ENCODE results near the gene LDB3.

LDB3 gene

DNA sequence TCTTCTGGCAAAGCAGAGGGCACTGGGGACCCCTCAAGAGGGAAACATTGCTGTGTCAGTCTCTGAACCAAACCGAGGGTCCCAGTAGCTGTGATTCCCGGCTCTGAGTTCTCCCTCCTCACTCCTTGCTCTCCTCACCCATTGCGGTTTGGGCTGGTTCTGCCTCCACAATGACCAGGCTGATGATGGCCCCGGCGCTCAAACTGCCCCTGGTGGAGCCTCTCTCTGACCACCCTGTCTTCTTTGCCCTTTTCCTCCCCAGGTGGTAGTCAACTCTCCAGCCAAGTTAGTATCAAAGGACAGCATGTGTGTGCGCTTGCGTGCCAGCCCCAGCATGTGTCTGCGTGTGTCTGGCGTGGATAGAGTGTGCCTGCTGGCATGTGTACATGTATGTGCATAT lies 17.1 kb downstream of the LDB3 start:
- no peak overlapping the region for H3K4me3 ChIP-seq
- no peaks in the 10 kb centered on the region for H3K9me3 ChIP-seq (ENCODE audit: low read depth, low read length)
- no peak overlapping the region for H3K9ac ChIP-seq (ENCODE audit: insufficient read length)
- no peak for DNase-seq (ENCODE audit: low read depth, low spot score)
- no peak overlapping the region for H3K27ac ChIP-seq
- no peak for TF ChIP-seq POLR2AphosphoS5 (IDR thresholded peaks at IDR 0.05; ENCODE audit: borderline replicate concordance, low read depth, low read length)
- TF ChIP-seq FOXP2 (optimal IDR thresholded peaks at IDR 0.05; ENCODE audit: control extremely low read depth, extremely low read length, insufficient read depth), result no peak
- TF ChIP-seq EZH2 (IDR thresholded peaks at IDR 0.05), result no peak
- no peaks in the 10 kb centered on the region for H3K36me3 ChIP-seq (ENCODE audit: insufficient read depth, low read length)

DNA sequence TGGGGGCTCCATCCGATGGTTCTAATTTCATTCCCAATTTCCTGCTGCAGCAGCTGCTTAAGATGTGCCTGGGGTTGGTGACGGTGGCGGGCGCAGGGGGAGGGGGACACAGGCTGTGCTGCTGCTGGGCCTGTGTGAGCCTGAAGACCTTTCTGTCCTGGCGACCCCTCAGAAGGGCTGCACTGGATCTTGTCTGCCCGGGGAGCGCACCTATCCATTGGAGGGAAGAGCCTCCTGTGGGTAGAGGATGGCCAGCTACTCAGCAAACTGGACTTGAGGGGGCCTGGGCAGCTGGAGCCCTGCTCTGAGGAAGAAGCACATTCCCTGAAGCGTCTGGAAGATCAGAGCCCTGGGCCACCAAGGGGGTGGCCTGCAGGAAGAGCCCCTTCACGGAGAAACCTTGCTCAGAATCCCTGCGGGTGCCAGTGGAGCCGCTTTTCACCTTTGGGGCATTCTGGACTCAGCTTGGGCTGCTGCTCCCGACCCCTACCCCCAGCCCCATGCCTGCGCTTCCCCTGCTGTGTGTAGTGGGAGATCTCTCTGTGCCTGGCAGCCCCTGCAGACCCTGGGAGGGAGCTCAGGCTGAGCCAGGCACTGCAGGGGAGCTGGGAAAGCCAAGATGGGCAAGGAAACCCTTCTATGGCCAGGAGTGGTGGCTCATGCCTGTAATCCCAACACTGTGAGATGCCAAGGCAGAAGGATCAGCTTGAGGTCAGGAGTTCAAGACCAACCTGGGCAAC lies 17.8 kb downstream of the LDB3 start:
- Histone ChIP-seq H3K9ac (ENCODE audit: insufficient read length) (no peak overlapping the region), H3K27ac (no peak overlapping the region), H3K4me3 (no peak overlapping the region)

DNA sequence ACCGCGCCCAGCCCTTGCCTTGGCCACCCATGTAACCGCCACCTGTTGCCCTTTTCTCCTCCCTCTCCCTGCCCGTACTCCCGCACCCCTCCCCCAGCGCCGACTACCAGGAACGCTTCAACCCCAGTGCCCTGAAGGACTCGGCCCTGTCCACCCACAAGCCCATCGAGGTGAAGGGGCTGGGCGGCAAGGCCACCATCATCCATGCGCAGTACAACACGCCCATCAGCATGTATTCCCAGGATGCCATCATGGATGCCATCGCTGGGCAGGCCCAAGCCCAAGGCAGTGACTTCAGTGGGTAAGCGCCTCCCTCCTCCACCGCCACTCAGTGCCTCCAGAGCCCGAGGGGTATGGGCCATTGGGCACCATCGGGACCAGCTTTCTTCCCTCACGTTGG lies 18.7 kb downstream of the LDB3 start:
- no peak for TF ChIP-seq POLR2AphosphoS5 (IDR thresholded peaks at IDR 0.05; ENCODE audit: borderline replicate concordance, low read depth, low read length)
- TF ChIP-seq FOXP2 (optimal IDR thresholded peaks at IDR 0.05; ENCODE audit: control extremely low read depth, extremely low read length, insufficient read depth), result no peak
- TF ChIP-seq EZH2 (IDR thresholded peaks at IDR 0.05), result no peak
- DNase-seq (ENCODE audit: low read depth, low spot score), result no peak
- Histone ChIP-seq H3K4me3 (no peak overlapping the region), H3K9me3 (ENCODE audit: low read depth, low read length) (no peaks in the 10 kb centered on the region), H3K27ac (no peak overlapping the region), H3K36me3 (ENCODE audit: insufficient read depth, low read length) (no peaks in the 10 kb centered on the region), H3K9ac (ENCODE audit: insufficient read length) (no peak overlapping the region)

More for the DNA sequence above, 17.8 kb downstream of the LDB3 start:
- no peaks in the 10 kb centered on the region for H3K36me3 ChIP-seq (ENCODE audit: insufficient read depth, low read length)
- no peak for TF ChIP-seq POLR2AphosphoS5 (IDR thresholded peaks at IDR 0.05; ENCODE audit: borderline replicate concordance, low read depth, low read length)
- TF ChIP-seq FOXP2 (optimal IDR thresholded peaks at IDR 0.05; ENCODE audit: control extremely low read depth, extremely low read length, insufficient read depth), result no peak
- TF ChIP-seq EZH2 (IDR thresholded peaks at IDR 0.05), result no peak
- H3K9me3 ChIP-seq (ENCODE audit: low read depth, low read length), result no peaks in the 10 kb centered on the region
- DNase-seq (ENCODE audit: low read depth, low spot score), result no peak

DNA sequence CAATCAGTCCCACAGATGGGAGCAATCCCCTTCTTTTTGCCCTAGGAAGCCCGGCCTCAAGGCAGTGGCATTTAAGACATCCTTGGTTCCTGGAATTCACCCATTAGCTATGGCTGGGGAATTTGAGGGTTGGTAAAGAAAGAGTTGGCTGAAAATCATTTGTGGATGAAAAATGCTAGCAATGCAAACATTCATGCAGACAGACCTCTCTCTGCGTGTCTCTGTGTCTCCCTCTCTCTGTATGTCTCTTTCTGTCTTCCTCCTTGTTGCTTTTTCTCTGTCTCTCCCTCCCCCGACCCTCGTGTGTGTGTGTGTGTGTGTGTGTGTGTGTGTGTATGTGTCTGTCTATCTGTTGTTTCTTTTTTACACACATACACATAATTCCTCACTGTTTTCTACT lies 19.4 kb downstream of the LDB3 start:
- DNase-seq (ENCODE audit: low read depth, low spot score), result no peak
- Histone ChIP-seq H3K9me3 (ENCODE audit: low read depth, low read length) (no peaks in the 10 kb centered on the region), H3K27ac (no peak overlapping the region), H3K36me3 (ENCODE audit: insufficient read depth, low read length) (no peaks in the 10 kb centered on the region), H3K9ac (ENCODE audit: insufficient read length) (no peak overlapping the region), H3K4me3 (no peak overlapping the region)
- no peak for TF ChIP-seq EZH2 (IDR thresholded peaks at IDR 0.05)
- no peak for TF ChIP-seq POLR2AphosphoS5 (IDR thresholded peaks at IDR 0.05; ENCODE audit: borderline replicate concordance, low read depth, low read length)
- no peak for TF ChIP-seq FOXP2 (optimal IDR thresholded peaks at IDR 0.05; ENCODE audit: control extremely low read depth, extremely low read length, insufficient read depth)

DNA sequence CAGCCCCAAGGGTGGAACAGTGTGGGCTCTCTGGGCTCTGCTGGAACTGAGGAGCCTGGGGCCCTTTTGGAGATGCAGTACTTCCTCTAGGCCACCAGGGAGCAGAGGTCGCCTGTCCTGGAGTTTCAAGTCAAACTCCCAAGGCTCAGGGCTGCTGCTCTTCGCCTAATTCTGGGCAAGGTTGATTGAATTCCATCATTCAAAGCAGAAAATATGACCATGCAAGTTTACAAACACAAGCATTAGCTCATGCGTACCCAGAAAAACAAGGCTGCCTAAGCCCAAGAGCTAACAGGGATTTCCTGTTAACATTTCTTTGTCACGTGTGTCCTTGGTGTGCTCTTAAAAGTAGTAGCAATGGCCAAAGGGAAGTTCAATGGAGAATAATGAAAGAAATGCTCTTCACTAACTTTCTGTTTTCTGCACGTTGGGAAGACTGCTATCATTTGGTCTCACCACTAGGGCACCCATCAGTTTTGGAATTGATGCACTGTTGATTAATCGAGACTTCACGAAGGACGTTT lies 20.1 kb downstream of the LDB3 start:
- no peak for TF ChIP-seq FOXP2 (optimal IDR thresholded peaks at IDR 0.05; ENCODE audit: control extremely low read depth, extremely low read length, insufficient read depth)
- no peak for TF ChIP-seq EZH2 (IDR thresholded peaks at IDR 0.05)
- TF ChIP-seq POLR2AphosphoS5 (IDR thresholded peaks at IDR 0.05; ENCODE audit: borderline replicate concordance, low read depth, low read length), result no peak
- Histone ChIP-seq H3K9me3 (ENCODE audit: low read depth, low read length) (no peaks in the 10 kb centered on the region), H3K36me3 (ENCODE audit: insufficient read depth, low read length) (no peaks in the 10 kb centered on the region), H3K9ac (ENCODE audit: insufficient read length) (no peak overlapping the region), H3K27ac (no peak overlapping the region), H3K4me3 (no peak overlapping the region)
- no peak for DNase-seq (ENCODE audit: low read depth, low spot score)

DNA sequence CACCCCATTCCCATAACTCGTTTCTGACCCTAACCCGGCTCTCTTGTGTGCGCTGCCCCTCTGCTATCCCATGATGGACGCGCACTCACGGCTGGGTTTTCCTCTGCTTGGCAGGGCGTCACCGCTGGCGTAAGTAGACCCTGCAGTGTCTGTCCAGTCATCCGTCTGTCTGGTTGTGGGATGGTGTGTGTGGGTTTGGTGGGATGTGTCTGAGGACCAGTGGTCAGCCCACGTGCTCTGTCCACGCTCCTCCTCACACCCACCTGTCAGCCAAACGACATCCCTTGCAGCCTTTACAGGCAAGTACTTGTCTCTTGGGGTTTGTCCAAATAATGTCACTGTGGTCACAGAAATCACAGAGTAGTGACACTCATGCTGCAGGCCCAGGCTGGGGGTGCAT lies 20.8 kb downstream of the LDB3 start:
- Histone ChIP-seq H3K36me3 (ENCODE audit: insufficient read depth, low read length) (no peaks in the 10 kb centered on the region), H3K9ac (ENCODE audit: insufficient read length) (no peak overlapping the region), H3K9me3 (ENCODE audit: low read depth, low read length) (no peaks in the 10 kb centered on the region), H3K27ac (no peak overlapping the region), H3K4me3 (no peak overlapping the region)
- DNase-seq (ENCODE audit: low read depth, low spot score), result no peak
- TF ChIP-seq POLR2AphosphoS5 (IDR thresholded peaks at IDR 0.05; ENCODE audit: borderline replicate concordance, low read depth, low read length) (no peak), FOXP2 (optimal IDR thresholded peaks at IDR 0.05; ENCODE audit: control extremely low read depth, extremely low read length, insufficient read depth) (no peak), EZH2 (IDR thresholded peaks at IDR 0.05) (no peak)

DNA sequence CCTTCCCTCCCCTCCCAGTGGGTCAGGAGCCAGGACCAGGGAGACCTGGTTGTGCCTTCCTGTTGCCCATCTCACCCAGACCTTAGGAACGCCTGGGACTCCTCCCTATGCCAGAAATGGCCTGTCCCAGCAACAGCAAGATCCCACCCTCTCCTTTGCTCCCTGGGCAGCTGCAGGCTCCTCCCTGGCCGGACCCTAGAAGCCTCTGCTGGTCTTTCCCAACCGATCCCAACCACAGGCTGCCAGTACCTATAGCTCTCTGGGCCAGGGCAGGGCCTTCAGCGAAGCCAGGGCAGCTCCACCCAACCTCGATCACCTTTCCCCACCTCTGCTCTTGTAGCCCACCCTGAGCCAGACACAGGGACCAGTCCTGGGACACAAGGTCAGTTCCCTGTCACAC lies 21.9 kb downstream of the LDB3 start:
- DNase-seq (ENCODE audit: low read depth, low spot score), result no peak
- TF ChIP-seq EZH2 (IDR thresholded peaks at IDR 0.05) (no peak), POLR2AphosphoS5 (IDR thresholded peaks at IDR 0.05; ENCODE audit: borderline replicate concordance, low read depth, low read length) (no peak), FOXP2 (optimal IDR thresholded peaks at IDR 0.05; ENCODE audit: control extremely low read depth, extremely low read length, insufficient read depth) (no peak)
- Histone ChIP-seq H3K36me3 (ENCODE audit: insufficient read depth, low read length) (no peaks in the 10 kb centered on the region), H3K9me3 (ENCODE audit: low read depth, low read length) (no peaks in the 10 kb centered on the region), H3K4me3 (no peak overlapping the region), H3K9ac (ENCODE audit: insufficient read length) (no peak overlapping the region), H3K27ac (no peak overlapping the region)

DNA sequence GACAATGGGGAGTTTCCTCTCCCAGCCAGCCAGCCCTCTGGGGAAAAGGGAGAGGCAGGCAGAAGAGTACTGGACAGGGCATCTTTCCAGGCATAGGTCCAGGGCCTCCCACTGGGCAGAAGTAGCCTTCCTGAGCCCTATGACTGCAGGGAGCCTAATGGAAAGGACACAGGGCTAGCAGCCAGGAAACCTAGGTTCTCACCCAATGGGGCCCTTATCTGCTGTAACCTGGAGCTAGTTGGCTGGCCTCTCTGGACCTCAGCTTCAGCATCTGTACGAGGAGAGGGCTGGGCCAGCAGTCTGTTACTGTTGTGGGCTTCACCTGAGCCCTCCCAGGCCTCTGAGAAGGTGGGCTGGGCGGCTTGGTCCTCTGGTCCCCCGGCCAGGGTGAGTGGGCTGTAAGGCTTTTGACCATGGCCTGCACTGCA lies 22.4 kb downstream of the LDB3 start:
- no peak for TF ChIP-seq FOXP2 (optimal IDR thresholded peaks at IDR 0.05; ENCODE audit: control extremely low read depth, extremely low read length, insufficient read depth)
- TF ChIP-seq EZH2 (IDR thresholded peaks at IDR 0.05), result no peak
- no peak for TF ChIP-seq POLR2AphosphoS5 (IDR thresholded peaks at IDR 0.05; ENCODE audit: borderline replicate concordance, low read depth, low read length)
- no peak overlapping the region for H3K4me3 ChIP-seq
- no peaks in the 10 kb centered on the region for H3K9me3 ChIP-seq (ENCODE audit: low read depth, low read length)
- no peak overlapping the region for H3K27ac ChIP-seq
- H3K36me3 ChIP-seq (ENCODE audit: insufficient read depth, low read length), result no peaks in the 10 kb centered on the region
- DNase-seq (ENCODE audit: low read depth, low spot score), result no peak
- H3K9ac ChIP-seq (ENCODE audit: insufficient read length), result no peak overlapping the region

Measured in SK-N-MC (cell line).